ENCODE results near the gene SLC26A6. TPM values are rescaled to one million over a fixed set of nuclear protein-coding genes. Genes with fewer than 3 reads are reported as not detected.

The SLC26A6 gene
- total and polyA plus RNA-seq, 2 of the 13 experiments (the other 11 are each of a cell fraction or from before 2014, with no cell fraction given), result 40.7 to 184 TPM

GRCh38 chr3:48661501-48662144 is 26.4 kb upstream of the SLC26A6 start (continued):
- TF ChIP-seq ZBED4 (CRISPR knock-in tag; IDR thresholded peaks at IDR 0.05; ENCODE audit: borderline replicate concordance) (peak; percentile 100), DNMT1 (CRISPR knock-in tag; IDR thresholded peaks at IDR 0.05) (peak; percentile 100), MTA1 (CRISPR knock-in tag; IDR thresholded peaks at IDR 0.05; ENCODE audit: borderline replicate concordance) (peak; percentile 90), SPEN (CRISPR knock-in tag; IDR thresholded peaks at IDR 0.05; ENCODE audit: low read depth) (peak; percentile 100), ZNF576 (CRISPR knock-in tag; IDR thresholded peaks at IDR 0.05) (peak; percentile 98), ZNF253 (CRISPR knock-in tag; IDR thresholded peaks at IDR 0.05; ENCODE audit: borderline replicate concordance) (peak; percentile 100), AKAP8 (CRISPR knock-in tag; IDR thresholded peaks at IDR 0.05) (peak; percentile 99), ZNF777 (CRISPR knock-in tag; IDR thresholded peaks at IDR 0.05) (peak; percentile 97), ONECUT2 (CRISPR knock-in tag; IDR thresholded peaks at IDR 0.05) (peak; percentile 97), ZNF546 (CRISPR knock-in tag; conservative IDR thresholded peaks at IDR 0.05) (peak; percentile 100), GTF3A (CRISPR knock-in tag; conservative IDR thresholded peaks at IDR 0.05) (peak; percentile 86; the same call in 1 of the 2 replicates), CTCF (CRISPR knock-in tag; IDR thresholded peaks at IDR 0.05) (no peak; the same call in 1 of the 2 replicates), NFE2L2 (IDR thresholded peaks at IDR 0.05; ENCODE audit: low read length) (no peak; the same call in 1 of the 2 replicates), ZNF652 (CRISPR knock-in tag; IDR thresholded peaks at IDR 0.05; ENCODE audit: borderline replicate concordance, low read depth) (peak; percentile 75), ZFP1 (CRISPR knock-in tag; IDR thresholded peaks at IDR 0.05) (peak; percentile 100)
- TF ChIP-seq, protein P1, sequence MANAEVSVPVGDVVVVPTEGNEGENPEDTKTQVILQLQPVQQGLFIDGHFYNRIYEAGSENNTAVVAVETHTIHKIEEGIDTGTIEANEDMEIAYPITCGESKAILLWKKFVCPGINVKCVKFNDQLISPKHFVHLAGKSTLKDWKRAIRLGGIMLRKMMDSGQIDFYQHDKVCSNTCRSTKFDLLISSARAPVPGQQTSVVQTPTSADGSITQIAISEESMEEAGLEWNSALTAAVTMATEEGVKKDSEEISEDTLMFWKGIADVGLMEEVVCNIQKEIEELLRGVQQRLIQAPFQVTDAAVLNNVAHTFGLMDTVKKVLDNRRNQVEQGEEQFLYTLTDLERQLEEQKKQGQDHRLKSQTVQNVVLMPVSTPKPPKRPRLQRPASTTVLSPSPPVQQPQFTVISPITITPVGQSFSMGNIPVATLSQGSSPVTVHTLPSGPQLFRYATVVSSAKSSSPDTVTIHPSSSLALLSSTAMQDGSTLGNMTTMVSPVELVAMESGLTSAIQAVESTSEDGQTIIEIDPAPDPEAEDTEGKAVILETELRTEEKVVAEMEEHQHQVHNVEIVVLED (CRISPR knock-in tag; IDR thresholded peaks at IDR 0.05; ENCODE audit: borderline replicate concordance), result peak; percentile 84
- TF ChIP-seq, protein P2, sequence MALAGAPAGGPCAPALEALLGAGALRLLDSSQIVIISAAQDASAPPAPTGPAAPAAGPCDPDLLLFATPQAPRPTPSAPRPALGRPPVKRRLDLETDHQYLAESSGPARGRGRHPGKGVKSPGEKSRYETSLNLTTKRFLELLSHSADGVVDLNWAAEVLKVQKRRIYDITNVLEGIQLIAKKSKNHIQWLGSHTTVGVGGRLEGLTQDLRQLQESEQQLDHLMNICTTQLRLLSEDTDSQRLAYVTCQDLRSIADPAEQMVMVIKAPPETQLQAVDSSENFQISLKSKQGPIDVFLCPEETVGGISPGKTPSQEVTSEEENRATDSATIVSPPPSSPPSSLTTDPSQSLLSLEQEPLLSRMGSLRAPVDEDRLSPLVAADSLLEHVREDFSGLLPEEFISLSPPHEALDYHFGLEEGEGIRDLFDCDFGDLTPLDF (CRISPR knock-in tag; IDR thresholded peaks at IDR 0.05), result peak; percentile 99
- TF ChIP-seq, protein P3, sequence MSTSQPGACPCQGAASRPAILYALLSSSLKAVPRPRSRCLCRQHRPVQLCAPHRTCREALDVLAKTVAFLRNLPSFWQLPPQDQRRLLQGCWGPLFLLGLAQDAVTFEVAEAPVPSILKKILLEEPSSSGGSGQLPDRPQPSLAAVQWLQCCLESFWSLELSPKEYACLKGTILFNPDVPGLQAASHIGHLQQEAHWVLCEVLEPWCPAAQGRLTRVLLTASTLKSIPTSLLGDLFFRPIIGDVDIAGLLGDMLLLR (CRISPR knock-in tag; IDR thresholded peaks at IDR 0.05), result peak; percentile 100
- TF ChIP-seq, protein P4, sequence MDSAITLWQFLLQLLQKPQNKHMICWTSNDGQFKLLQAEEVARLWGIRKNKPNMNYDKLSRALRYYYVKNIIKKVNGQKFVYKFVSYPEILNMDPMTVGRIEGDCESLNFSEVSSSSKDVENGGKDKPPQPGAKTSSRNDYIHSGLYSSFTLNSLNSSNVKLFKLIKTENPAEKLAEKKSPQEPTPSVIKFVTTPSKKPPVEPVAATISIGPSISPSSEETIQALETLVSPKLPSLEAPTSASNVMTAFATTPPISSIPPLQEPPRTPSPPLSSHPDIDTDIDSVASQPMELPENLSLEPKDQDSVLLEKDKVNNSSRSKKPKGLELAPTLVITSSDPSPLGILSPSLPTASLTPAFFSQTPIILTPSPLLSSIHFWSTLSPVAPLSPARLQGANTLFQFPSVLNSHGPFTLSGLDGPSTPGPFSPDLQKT (CRISPR knock-in tag; IDR thresholded peaks at IDR 0.05; ENCODE audit: borderline replicate concordance), result peak; percentile 100; the same call in 1 of the 2 replicates

All from HepG2 (cell line).